NCI-H1436 (cell line): Measurements from ENCODE around the gene AFDN.

Experiments
- DNase-seq: peaks from one replicate; lab custom pipeline; 2025; lab: John Stamatoyannopoulos, UW

AFDN gene

GRCh38 chr6:167919349-167919748 is 92.6 kb downstream of the AFDN start:
- DNase-seq, result no peak

- DNase-seq, result no peak
Measured at GRCh38 chr6:167920165-167920564, 93.5 kb downstream of the AFDN start.

GRCh38 chr6:167921831-167922230 is 95.1 kb downstream of the AFDN start:
- DNase-seq, result no peak

- DNase-seq, result no peak
Measured at GRCh38 chr6:167925026-167925425, 98.3 kb downstream of the AFDN start.

GRCh38 chr6:167927246-167927645 is 100.5 kb downstream of the AFDN start:
- no peak for DNase-seq

GRCh38 chr6:167928111-167928510 is 101.4 kb downstream of the AFDN start:
- no peak for DNase-seq

- DNase-seq, result no peak
Measured at GRCh38 chr6:167930295-167930694, 103.6 kb downstream of the AFDN start.

GRCh38 chr6:167932468-167933276 is 106.0 kb downstream of the AFDN start:
- no peak for DNase-seq

GRCh38 chr6:167933290-167933689 is 106.6 kb downstream of the AFDN start:
- DNase-seq, result no peak

GRCh38 chr6:167933847-167934246 is 107.1 kb downstream of the AFDN start:
- no peak for DNase-seq

- no peak for DNase-seq
Measured at GRCh38 chr6:167934426-167934864, 107.7 kb downstream of the AFDN start.

- DNase-seq, result no peak
Measured at GRCh38 chr6:167936051-167936450, 109.3 kb downstream of the AFDN start.

- DNase-seq, result no peak
Measured at GRCh38 chr6:167937301-167937700, 110.6 kb downstream of the AFDN start.

GRCh38 chr6:167937948-167938911 is 111.5 kb downstream of the AFDN start:
- DNase-seq, result no peak

GRCh38 chr6:167941822-167942221 is 115.1 kb downstream of the AFDN start:
- no peak for DNase-seq

- DNase-seq, result no peak
Measured at GRCh38 chr6:167944130-167944529, 117.4 kb downstream of the AFDN start.

GRCh38 chr6:167946007-167946406 is 119.3 kb downstream of the AFDN start:
- no peak for DNase-seq

- DNase-seq, result no peak
Measured at GRCh38 chr6:167946604-167947003, 119.9 kb downstream of the AFDN start.

- no peak for DNase-seq
Measured at GRCh38 chr6:167947716-167948115, 121.0 kb downstream of the AFDN start.

- no peak for DNase-seq
Measured at GRCh38 chr6:167948716-167949115, 122.0 kb downstream of the AFDN start.

- DNase-seq, result no peak
Measured at GRCh38 chr6:167949121-167949684, 122.5 kb downstream of the AFDN start.

- no peak for DNase-seq
Measured at GRCh38 chr6:167951781-167952511, 125.2 kb downstream of the AFDN start.
